Vagina (tissue), 2 donors: ENCODE results near the gene ZFYVE21. TPM values are rescaled to one million over a fixed set of nuclear protein-coding genes. Genes with fewer than 3 reads are reported as not detected.

ENCODE experiments used
- DNase-seq, 2 donors: peaks; one replicate each; pipeline ENCODE4 v3.0.0-alpha.2; 2017; ENCODE audit errors: extremely low spot score in 2 of 2
- H3K27ac ChIP-seq: fragments of 200-600 bp; sonication (generic); one replicate; pipeline ENCODE4 v1.5.1; 2019
- H3K27me3 ChIP-seq: fragments of 200-600 bp; sonication (generic); one replicate; pipeline ENCODE4 v1.5.1; 2019
- H3K36me3 ChIP-seq, 2 donors: fragments of 200-600 bp; sonication (generic); one replicate each; pipeline ENCODE4 v1.5.1; 2017 to 2019
- H3K4me1 ChIP-seq: fragments of 200-600 bp; sonication (generic); one replicate; pipeline ENCODE4 v1.5.1; 2019
- H3K4me3 ChIP-seq, 2 donors: fragments of 200-600 bp; sonication (generic); 1 replicate in 1 of 2; 2 replicates in 1 of 2; pipeline ENCODE4 v1.5.1; 2016 to 2019
- H3K9me3 ChIP-seq: fragments of 200-600 bp; sonication (generic); one replicate; pipeline ENCODE4 v1.5.1; 2019
- POLR2A ChIP-seq, 2 donors: fragments of 450-650 bp; IDR thresholded peaks; one replicate each; pipeline ENCODE4 v1.6.1; 2017; ENCODE audit warnings: antibody characterized with exemption in 2 of 2, mild to moderate bottlenecking in 2 of 2, moderate library complexity in 2 of 2
- POLR2AphosphoS5 ChIP-seq, 2 donors: sonication (generic); formaldehyde crosslinking; IDR thresholded peaks; one replicate each; pipeline ENCODE4 v1.9.0; 2017; ENCODE audit warnings: antibody characterized with exemption in 2 of 2, mild to moderate bottlenecking in 2 of 2, low read depth in 1 of 2; ENCODE audit not compliant: insufficient read depth in 1 of 2
- intact Hi-C: fragments of 100-400 bp; cut with DNase I; formaldehyde crosslinking; loops from one replicate; pipeline ENCODE4 v1.15.1; 2023
- total RNA-seq: library from RNA; depleted of rRNA; stranded (reverse); fragments of >200 nt; gene quantifications from one replicate; pipeline ENCODE4 v1.2.3, GENCODE V29; 2016
- TF ChIP-seq, protein P1 (sequence below), 3 experiments: fragments of 450-650 bp in 2 of 3; fragments of 200-600 bp in 1 of 3; sonication (generic) in 1 of 3; IDR thresholded peaks; one replicate each; pipeline ENCODE4 v1.5.1; 2017 to 2019; ENCODE audit warnings: antibody characterized with exemption in 3 of 3, mild to moderate bottlenecking in 2 of 3, moderate library complexity in 2 of 3

ZFYVE21 gene
- total RNA-seq, 1 donor from 2014 or later = 172 TPM

GRCh38 chr14:103705504-103706284, 9.9 kb upstream of the ZFYVE21 start:
- Histone ChIP-seq H3K36me3 (peaks cover 0 to 32% of the 10 kb centered on the region in 2 donors), H3K27me3 (no peaks in the 10 kb centered on the region), H3K4me1 (peaks cover 35% of the 10 kb centered on the region), H3K9me3 (no peaks in the 10 kb centered on the region), H3K27ac (peak overlapping the region; percentile 7), H3K4me3 (no peak overlapping the region)
- intact Hi-C loops = no loop called here
- TF ChIP-seq, protein P1, sequence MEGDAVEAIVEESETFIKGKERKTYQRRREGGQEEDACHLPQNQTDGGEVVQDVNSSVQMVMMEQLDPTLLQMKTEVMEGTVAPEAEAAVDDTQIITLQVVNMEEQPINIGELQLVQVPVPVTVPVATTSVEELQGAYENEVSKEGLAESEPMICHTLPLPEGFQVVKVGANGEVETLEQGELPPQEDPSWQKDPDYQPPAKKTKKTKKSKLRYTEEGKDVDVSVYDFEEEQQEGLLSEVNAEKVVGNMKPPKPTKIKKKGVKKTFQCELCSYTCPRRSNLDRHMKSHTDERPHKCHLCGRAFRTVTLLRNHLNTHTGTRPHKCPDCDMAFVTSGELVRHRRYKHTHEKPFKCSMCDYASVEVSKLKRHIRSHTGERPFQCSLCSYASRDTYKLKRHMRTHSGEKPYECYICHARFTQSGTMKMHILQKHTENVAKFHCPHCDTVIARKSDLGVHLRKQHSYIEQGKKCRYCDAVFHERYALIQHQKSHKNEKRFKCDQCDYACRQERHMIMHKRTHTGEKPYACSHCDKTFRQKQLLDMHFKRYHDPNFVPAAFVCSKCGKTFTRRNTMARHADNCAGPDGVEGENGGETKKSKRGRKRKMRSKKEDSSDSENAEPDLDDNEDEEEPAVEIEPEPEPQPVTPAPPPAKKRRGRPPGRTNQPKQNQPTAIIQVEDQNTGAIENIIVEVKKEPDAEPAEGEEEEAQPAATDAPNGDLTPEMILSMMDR (IDR thresholded peaks at IDR 0.05) = no peak
- TF ChIP-seq POLR2AphosphoS5 (IDR thresholded peaks at IDR 0.05; ENCODE audit: insufficient read depth in 1 of 2, low read depth in 1 of 2) (no peak), POLR2A (IDR thresholded peaks at IDR 0.05) (no peak)
- no peak for DNase-seq

- Histone ChIP-seq H3K4me1 (peaks cover 44% of the 10 kb centered on the region), H3K9me3 (no peaks in the 10 kb centered on the region), H3K4me3 (no peak overlapping the region), H3K36me3 (peaks cover 0 to 23% of the 10 kb centered on the region in 2 donors), H3K27ac (no peak overlapping the region), H3K27me3 (no peaks in the 10 kb centered on the region)
- TF ChIP-seq POLR2AphosphoS5 (IDR thresholded peaks at IDR 0.05; ENCODE audit: insufficient read depth in 1 of 2, low read depth in 1 of 2) (no peak), POLR2A (IDR thresholded peaks at IDR 0.05) (no peak)
- TF ChIP-seq, protein P1 (IDR thresholded peaks at IDR 0.05) = no peak
- no peak for DNase-seq
- intact Hi-C loops = no loop called here
Measured at GRCh38 chr14:103706551-103707328, 8.9 kb upstream of the ZFYVE21 start.

DNA sequence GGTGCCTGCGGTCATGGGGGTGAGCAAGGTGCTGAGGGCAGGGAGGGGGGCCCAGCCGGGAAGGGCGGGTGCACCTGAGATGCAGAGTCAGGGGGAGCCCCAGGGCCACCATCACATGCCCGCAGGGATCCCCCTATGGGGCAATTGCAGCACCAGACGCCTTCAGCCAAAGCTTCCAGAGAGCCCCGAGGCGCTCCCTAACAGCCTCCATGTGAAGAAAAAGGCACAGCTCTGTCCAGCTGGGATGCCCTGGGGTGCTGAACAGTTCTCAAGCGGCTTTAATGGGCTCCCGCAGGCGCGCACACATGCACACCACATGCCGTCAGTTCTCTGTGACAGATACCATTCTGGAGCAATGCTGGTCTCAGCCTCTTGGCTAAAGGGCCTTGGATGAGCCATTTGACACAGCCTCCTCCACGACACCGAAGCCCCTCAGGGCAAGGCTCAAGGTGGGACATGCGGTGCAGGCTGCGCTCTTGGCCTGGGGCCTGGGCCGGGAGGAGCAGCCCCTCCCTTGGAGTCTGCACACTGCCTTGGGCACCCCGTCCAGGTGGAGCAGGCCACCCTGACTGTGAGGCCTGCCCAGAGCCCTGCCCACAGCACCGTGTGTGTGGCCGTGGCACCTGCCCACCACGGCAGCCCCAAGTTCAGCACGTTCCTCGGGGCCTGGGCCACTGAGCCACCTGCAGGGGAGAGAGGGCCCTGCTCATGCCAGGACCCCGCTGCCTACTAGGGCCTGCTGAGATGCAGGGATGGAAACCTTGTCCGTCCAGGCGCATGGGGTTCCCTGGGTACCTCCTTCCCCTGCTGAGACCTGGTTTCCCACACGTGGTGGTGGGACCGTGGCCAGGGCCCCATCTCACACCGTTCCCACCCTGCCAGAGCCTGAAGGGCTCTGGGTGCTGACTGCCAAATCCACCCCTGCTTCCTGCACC, 8.0 kb upstream of the ZFYVE21 start:
- no peaks in the 10 kb centered on the region for H3K27me3 ChIP-seq
- no peak overlapping the region for H3K27ac ChIP-seq
- no peak overlapping the region for H3K4me3 ChIP-seq
- no peaks in the 10 kb centered on the region for H3K9me3 ChIP-seq
- peaks cover 53% of the 10 kb centered on the region for H3K4me1 ChIP-seq
- peaks cover 0 to 14% of the 10 kb centered on the region in 2 donors for H3K36me3 ChIP-seq
- intact Hi-C loops = no loop called here
- no peak for DNase-seq
- TF ChIP-seq, protein P1 (IDR thresholded peaks at IDR 0.05) = no peak
- TF ChIP-seq POLR2A (IDR thresholded peaks at IDR 0.05) (no peak), POLR2AphosphoS5 (IDR thresholded peaks at IDR 0.05; ENCODE audit: insufficient read depth in 1 of 2, low read depth in 1 of 2) (peak in 1 of 2 donors; percentile 28)

DNA sequence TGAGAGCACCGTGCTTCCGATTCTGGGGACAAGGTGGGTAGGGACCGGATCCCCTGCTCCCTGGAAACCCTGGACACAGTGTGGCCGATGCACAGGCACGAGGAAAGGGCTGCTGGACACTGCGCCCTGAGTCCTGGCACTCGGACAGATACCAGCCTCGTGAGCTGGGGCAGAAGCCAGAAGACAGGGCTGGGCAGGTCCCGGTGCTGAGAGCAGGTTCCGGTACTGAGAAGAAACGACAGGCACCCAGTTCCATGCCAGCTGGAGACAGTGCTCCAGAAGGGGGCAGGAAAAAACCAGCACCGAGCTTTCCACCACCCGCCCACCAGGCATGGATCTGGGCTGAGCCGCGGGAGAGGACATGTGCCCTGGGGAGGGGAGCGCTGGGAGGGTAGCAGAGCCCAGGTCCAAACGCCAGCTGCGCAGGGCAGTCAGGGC, 6.8 kb upstream of the ZFYVE21 start:
- Histone ChIP-seq H3K9me3 (no peaks in the 10 kb centered on the region), H3K4me1 (peaks cover 65% of the 10 kb centered on the region), H3K27ac (no peak overlapping the region), H3K27me3 (no peaks in the 10 kb centered on the region), H3K36me3 (peaks cover 0 to 7% of the 10 kb centered on the region in 2 donors), H3K4me3 (no peak overlapping the region)
- TF ChIP-seq POLR2A (IDR thresholded peaks at IDR 0.05) (no peak), POLR2AphosphoS5 (IDR thresholded peaks at IDR 0.05; ENCODE audit: insufficient read depth in 1 of 2, low read depth in 1 of 2) (no peak)
- TF ChIP-seq, protein P1 (IDR thresholded peaks at IDR 0.05) = no peak
- no peak for DNase-seq
- intact Hi-C loops = no loop called here
